Left renal pelvis (tissue), 4 donors: ENCODE results near the gene STARD10. TPM values are rescaled to one million over a fixed set of nuclear protein-coding genes. Genes with fewer than 3 reads are reported as not detected.

ENCODE experiments used
- DNase-seq, 4 donors: peaks; one replicate each; pipeline ENCODE4 v3.0.0-alpha.2; 2013; ENCODE audit warnings: low read depth in 4 of 4, low spot score in 3 of 4
- polyA plus RNA-seq, 4 donors: library from polyadenylated mRNA; unstranded; fragments of 120-200 nt; gene quantifications; one replicate each; pipeline ENCODE4 v1.2.1, GENCODE V29; 2013; ENCODE audit not compliant: insufficient read length in 4 of 4

STARD10 gene
- polyA plus RNA-seq, 4 donors, result 20.1 to 89.9 (median 68.7) TPM

- no peak for DNase-seq
Measured at GRCh38 chr11:72750556-72751115, 43.2 kb downstream of the STARD10 start.

DNA sequence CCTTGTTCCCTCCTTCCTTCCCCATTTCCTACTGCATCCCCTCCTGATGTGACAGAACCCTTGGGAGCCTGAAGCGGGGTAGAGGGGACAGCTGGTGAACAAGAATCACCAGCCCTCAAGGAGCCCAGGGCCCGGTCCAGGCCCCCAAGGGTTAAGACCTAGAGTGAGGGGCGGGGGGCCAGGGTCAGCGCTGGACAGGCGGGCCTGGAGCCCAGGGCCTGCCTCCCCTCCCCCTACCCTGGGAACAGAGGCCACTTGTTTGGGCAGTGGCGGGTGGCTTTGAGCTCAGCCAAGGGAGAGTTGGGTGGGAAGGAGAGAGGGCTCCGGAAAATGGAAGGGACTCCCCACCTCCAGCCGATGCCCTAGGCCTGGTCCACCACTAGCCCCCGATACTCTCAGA lies 43.8 kb downstream of the STARD10 start:
- DNase-seq, result no peak

GRCh38 chr11:72747289-72747855 lies 46.5 kb downstream of the STARD10 start:
- no peak for DNase-seq

DNA sequence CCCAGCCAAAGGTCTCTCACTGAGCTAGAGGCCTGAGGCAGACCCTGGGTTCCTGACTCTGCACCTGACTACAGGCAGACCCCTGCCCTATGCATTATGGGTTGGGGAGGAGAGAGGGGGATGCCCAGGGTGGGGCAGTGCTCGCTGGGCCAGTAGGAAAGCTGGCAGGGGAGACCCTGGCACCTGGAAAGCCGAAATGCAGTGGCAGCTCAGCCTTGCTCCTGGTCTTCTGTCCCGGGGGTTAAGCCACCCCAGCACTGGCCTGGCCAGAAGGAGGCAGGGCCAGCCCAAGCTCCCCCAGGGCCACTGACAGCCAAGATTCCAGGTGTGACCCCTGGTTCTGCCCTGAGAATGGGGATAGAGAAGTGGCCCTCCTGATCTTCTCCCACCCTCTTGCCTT lies 47.0 kb downstream of the STARD10 start:
- no peak for DNase-seq

DNA sequence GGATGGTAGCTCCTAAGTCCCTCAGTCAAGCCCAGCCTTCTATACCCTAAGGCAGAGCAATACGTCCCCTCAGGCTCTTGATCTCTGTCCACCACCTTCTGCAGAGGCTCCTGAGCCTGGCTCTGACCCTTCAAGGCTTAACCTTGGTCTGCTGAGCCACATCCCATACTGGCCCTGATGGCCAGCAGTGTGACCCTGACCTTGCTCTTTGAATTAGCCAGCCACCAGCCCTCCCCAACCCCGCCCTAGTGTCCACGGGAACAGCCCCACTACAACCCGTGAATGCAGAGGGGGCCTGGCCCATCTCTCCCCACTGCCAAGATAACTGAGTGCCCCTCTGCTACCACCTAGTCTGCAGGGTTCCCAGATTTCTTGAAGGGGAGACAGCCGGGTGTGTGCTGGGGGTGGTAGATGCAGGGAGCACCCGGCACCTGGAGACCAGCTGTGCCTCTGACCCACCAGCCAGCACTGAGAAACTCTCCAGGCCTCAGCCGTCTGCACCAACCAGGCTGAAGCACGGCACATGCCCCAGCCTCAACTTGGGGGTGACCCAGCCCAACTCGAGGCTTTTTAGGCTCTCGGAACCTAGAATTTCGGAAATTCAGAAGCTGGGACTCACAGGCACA lies 47.8 kb downstream of the STARD10 start:
- DNase-seq, result no peak

DNA sequence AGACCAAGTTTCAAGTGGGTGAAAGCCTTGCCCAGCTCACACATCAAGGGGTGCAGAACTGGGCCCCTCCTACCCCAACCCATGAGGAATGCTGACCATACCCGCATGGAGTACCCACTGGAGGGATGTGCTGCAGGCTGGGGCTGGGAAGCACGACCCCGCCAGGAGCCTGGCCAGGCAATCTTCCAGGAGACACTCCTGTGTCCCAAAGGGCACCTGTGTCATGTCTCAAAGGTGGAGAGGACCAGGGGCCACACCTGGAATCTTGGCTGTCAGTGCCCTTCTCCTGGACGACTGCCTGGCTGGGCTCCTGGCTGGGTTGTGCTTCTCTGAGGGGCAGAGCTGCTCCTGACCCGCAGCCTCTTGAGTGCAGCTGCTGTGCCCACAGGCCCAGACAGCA lies 48.3 kb downstream of the STARD10 start:
- no peak for DNase-seq

DNA sequence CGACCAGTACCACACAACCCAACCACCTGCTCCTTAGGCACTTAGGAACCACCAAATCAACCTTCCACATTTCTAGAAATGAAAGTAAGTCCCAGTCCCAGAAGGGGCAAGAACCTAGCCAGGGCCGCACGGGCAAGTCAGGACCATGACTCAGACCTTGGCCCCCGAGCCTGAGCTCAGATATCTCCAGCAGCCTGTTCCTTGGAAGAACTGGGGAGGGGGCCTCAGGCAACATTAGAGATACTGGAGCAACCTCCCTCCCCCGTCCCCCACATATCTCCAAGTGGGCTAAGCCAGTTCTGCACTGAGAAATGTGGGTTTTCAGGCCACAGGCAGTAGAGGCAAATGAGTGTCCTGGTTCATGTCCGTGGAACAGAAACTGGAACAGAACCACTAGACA lies 49.4 kb downstream of the STARD10 start:
- DNase-seq, result no peak

GRCh38 chr11:72743321-72744221 lies 50.3 kb downstream of the STARD10 start:
- no peak for DNase-seq

DNA sequence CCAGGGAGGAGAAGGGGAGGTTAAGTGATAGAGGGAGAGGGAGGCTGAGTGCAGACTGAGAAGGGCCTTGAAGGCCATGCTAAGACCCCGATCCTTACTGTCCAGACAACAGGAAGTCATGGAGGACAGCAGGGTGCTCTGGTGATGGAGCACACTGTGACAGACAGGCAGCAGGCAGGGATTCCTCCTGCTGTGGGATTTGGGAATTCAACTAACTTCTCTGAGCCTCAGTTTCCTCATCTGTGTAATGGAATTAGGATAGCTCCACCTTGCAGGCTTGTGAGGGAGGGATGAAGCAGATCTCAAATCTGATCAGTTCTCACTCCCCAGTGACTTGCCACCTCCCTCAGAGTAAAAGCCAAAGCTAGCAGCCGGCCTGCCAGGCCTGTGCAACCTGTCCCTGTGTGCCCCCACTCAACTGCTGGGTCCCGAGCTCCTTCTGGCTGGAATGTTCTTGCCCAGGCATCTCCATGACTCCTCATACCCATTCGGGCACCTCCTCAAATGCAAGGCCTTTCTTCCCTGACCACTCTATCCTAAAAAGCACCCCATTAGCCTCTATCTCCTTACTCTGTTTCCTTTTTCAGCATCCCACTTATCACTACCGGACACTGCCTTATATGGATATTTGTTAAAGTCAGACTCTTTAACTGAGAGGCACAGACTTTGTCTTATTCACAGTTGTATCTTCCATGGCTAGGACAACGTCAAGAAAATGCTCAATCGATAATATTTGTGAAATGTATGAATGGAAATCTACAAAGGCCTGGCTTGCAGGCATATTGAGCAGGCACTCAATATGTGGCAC lies 51.1 kb downstream of the STARD10 start:
- DNase-seq, result no peak

DNA sequence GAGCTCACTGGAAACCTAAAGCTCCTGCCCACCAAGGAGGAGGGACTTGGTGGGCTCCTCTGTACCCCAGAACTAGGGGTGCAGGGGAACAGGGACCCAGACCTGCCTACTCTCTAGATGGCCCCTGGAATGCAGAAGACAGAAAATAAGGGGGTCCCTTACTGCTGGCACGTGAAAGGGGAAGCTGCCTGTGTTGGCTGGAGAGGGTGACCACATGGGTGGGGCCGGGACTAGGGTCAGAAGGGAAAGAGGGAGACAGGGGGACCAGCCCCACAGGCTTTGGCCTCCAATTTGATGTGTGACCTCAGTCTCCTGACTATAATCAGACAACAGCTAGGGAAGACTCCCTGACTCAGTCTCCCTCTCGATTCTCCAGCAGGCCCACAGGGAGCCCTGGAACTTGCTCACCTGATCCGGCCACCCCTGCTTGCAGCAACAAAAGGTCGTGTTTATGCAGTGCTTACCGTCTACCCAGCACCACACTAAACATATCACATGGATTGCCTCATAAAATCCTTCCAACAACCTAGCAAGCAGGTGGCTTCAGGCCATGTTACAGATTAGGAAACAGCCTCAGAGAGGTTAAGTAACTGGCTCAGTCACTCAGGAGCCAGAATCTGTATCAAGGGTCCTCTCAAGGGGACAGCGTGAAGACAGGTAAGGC lies 51.9 kb downstream of the STARD10 start:
- no peak for DNase-seq

DNA sequence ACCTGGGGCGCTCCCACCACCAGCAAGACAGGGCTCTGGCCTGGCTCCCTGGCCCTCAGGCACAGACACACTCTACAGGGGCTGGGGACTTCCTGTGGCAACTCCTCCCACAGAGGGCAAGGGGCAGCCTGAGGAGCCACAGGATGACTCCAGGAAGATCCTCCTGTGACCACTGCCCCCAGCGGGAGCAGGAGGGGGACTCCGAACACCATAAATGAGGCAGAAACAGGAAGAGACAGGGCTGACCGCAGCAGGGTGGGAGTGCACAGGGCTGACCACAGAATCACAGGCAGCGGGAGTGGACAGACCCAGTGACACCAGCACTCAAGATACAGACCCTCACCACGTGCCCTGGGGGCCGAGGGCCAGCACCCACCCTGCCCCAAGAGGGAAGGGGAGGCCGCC lies 52.4 kb downstream of the STARD10 start:
- no peak for DNase-seq

DNA sequence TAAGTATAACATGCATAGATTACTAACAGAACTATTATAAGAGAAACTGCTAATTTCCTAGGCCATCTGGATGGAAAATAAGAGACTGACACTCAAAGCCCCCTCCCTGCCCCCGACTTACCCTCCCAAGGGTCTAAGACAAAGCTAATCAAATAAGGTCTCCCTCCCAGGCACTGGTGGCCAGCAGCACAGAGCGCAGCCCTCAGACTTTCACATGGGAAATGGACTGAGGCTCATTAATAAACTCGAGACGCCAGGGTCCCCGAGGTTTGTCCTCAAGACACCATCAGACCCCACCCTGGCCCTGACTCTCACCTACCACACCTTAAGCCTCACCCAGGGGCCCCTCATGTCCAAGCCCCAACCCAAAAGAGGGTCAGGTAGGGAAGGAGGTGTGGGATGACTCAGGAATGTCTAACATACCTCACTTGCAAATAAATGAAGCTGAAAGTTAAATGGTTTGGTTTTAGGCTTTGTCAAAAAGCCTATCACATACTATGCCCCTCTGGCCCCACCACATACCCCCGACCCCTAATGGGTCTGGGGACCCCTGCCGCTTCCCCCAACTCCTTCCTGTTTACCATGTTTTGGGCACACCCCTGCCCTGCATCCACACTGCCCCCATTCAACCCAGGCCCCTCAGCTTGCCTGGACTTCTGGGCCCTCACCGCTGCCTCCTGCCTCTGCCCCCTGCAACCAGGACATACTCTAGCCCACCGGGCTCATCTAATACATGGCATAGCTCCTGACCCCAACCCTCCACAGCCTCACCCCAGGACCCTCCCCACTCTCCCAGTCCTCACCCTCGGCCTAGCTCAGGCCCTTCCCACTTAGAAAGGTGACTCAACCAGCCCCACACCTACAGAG lies 53.1 kb downstream of the STARD10 start:
- no peak for DNase-seq

DNA sequence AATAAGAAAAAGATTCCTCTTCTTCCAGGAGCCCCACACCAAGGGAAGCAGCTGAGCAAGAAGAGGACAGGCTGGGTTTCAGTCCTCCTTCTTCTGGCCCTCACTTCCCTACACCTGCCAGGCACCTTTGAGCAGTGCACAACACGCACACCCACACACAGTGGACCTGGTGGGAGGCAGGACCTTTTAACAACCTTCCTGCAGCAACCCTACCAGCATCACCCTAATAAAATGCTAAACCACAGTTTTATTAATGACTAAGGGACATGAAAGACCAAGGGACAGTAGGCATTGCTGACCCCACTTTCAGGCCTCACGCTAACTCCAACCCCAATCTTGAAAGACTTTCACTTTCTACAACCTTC lies 53.8 kb downstream of the STARD10 start:
- no peak for DNase-seq

DNA sequence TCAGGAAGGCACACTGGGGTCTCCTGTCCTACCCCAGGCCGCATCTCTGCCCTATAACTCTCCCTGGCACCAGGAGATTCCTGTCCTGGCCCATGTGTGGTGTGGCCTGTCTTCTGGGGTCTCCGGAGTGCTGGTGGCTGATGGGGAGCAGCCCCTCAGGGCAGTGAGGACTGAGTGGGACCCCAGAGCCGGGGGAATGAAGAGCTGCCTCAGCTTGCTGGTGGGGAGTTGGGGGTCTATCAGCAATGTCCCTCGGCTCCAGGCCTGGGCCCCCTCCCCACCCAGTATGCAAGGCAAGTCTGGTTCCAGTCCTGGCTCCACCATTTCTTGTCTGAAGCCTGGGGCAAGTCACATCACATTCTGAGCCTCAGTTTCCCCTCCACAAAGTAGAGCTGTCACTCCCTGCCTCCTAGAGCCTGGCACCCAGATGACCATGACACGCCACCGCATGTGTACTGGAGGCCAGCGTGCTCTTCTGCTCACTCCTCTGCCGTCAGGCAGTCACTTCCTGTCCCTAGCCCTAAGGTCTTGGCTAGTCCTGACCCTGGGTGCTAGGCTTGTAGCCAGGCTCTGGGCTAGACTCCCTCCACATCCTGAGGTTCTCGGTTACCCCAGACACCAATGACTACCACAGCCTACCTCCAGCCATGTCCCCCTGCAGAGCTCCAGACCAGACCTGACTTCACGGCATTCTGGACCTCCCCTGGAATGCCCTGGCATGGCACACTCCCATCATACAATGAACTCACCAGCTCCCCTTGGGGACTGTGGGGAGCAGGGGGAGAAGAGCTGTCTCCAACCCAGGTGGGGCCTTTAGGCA lies 54.4 kb downstream of the STARD10 start:
- no peak for DNase-seq

- DNase-seq, result no peak
Measured at GRCh38 chr11:72738199-72739141, 55.4 kb downstream of the STARD10 start.

GRCh38 chr11:72737336-72737735 lies 56.5 kb downstream of the STARD10 start:
- no peak for DNase-seq

- DNase-seq, result no peak
Measured at GRCh38 chr11:72736452-72737069, 57.3 kb downstream of the STARD10 start.
